Airway epithelial cell (primary cell): ENCODE measurements around the gene LPAR1. TPM values are rescaled to one million over a fixed set of nuclear protein-coding genes. Genes with fewer than 3 reads are reported as not detected.

Experiments
- total RNA-seq: library from RNA; depleted of rRNA; stranded (reverse); fragments of >200 nt; gene quantifications from 2 replicates; pipeline ENCODE4 v1.2.3, GENCODE V29; 2015

LPAR1 gene, protein sequence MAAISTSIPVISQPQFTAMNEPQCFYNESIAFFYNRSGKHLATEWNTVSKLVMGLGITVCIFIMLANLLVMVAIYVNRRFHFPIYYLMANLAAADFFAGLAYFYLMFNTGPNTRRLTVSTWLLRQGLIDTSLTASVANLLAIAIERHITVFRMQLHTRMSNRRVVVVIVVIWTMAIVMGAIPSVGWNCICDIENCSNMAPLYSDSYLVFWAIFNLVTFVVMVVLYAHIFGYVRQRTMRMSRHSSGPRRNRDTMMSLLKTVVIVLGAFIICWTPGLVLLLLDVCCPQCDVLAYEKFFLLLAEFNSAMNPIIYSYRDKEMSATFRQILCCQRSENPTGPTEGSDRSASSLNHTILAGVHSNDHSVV
- total RNA-seq: 16.4 and 22.9 TPM in 2 replicates

DNA sequence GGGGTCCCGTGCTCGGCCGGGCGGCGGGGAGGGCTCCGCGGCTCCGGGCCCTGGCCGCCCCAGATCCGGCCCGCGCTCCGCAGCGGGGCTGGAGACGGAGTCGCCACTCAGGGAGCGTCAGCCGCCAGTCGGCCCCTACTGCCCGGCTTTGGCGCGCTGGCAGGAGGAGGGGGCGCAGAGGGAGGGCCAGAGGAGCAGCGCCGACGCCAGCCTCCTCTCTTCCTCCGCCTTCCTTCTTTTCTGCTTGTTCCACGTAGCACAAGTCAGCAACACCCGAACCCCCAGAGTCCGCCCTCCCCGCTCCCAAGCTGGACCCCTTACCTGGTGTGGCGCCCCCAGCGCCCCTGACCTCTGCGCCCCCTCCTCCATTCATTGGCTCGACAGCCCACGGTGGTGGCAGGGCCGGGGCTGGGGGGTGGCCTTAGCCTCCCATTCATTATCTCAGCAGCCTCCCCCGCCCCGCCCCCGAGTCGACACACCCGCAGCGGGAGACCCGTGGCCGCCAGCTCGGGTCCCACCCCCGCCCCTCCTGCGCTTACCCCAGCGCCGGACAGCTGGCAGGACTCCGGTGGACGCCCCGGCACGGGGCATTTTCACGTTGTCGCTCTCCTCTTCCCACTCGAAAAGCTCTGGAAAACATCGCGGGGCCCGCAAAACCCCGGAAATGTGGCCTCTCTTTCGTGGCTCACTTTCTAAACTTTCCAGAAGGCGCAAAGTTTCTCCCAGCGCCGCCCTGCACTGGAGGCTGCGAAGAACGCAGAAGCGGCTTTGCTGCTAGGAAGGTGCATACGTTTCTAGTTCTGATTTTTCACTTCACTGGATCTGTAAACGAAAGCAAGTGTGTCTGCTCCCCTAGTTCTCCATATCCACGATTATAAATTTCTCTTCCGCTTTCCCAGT is at the start of gene LPAR1:
Gene LPAR1, minus strand, starts transcription at position 140 of the 900 bp plus-strand sequence. CDS start 66,353 bp downstream, outside the sequence.

